T-helper 9 cell (primary cell): Measurements from ENCODE around the gene COL17A1.

Source experiments
- DNase-seq: peaks from one replicate; pipeline ENCODE4 v3.0.0-alpha.2; 2020

Gene COL17A1

GRCh38 chr10:104032144-104032775, 53.4 kb downstream of the COL17A1 start:
- DNase-seq: no peak

- no peak for DNase-seq
Observed at GRCh38 chr10:104031631-104032030, 54.0 kb downstream of the COL17A1 start.

- no peak for DNase-seq
Observed at GRCh38 chr10:104029521-104029860, 56.2 kb downstream of the COL17A1 start.

- no peak for DNase-seq
Observed at GRCh38 chr10:104028823-104029520, 56.7 kb downstream of the COL17A1 start.

GRCh38 chr10:104028146-104028545, 57.5 kb downstream of the COL17A1 start:
- no peak for DNase-seq

GRCh38 chr10:104026762-104027161, 58.9 kb downstream of the COL17A1 start:
- DNase-seq: no peak

- no peak for DNase-seq
Observed at GRCh38 chr10:104025524-104025923, 60.2 kb downstream of the COL17A1 start.

GRCh38 chr10:104022026-104022425, 63.7 kb downstream of the COL17A1 start:
- DNase-seq: no peak

GRCh38 chr10:104021246-104021645, 64.4 kb downstream of the COL17A1 start:
- no peak for DNase-seq

GRCh38 chr10:104020020-104020419, 65.7 kb downstream of the COL17A1 start:
- DNase-seq: no peak

- DNase-seq: no peak
Observed at GRCh38 chr10:104018471-104018870, 67.2 kb downstream of the COL17A1 start.

- DNase-seq: no peak
Observed at GRCh38 chr10:104016661-104017060, 69.0 kb downstream of the COL17A1 start.

- no peak for DNase-seq
Observed at GRCh38 chr10:104014176-104014575, 71.5 kb downstream of the COL17A1 start.

GRCh38 chr10:104013489-104013888, 72.2 kb downstream of the COL17A1 start:
- DNase-seq: no peak

- no peak for DNase-seq
Observed at GRCh38 chr10:104011904-104012303, 73.8 kb downstream of the COL17A1 start.

- no peak for DNase-seq
Observed at GRCh38 chr10:104005172-104005863, 80.4 kb downstream of the COL17A1 start.

GRCh38 chr10:104002911-104003310, 82.8 kb downstream of the COL17A1 start:
- no peak for DNase-seq

GRCh38 chr10:103998805-103999204, 86.9 kb downstream of the COL17A1 start:
- no peak for DNase-seq

- no peak for DNase-seq
Observed at GRCh38 chr10:103995134-103995533, 90.5 kb downstream of the COL17A1 start.

GRCh38 chr10:103991393-103992128, 94.1 kb downstream of the COL17A1 start:
- DNase-seq: no peak

GRCh38 chr10:103990531-103990930, 95.1 kb downstream of the COL17A1 start:
- DNase-seq: no peak

GRCh38 chr10:103990121-103990520, 95.6 kb downstream of the COL17A1 start:
- no peak for DNase-seq

- peak; percentile 7 for DNase-seq
Observed at GRCh38 chr10:103986360-103986759, 99.3 kb downstream of the COL17A1 start.
